Keratinocyte (primary cell): Measurements from ENCODE around the gene POP4. TPM values are rescaled to one million over a fixed set of nuclear protein-coding genes. Genes with fewer than 3 reads are reported as not detected.

Source experiments
- DNase-seq: peaks from one replicate; pipeline ENCODE4 v3.0.0-alpha.2; 2011; ENCODE audit warnings: low read depth, missing footprints, low spot score
- FAIRE-seq: peaks from 2 replicates; lab custom pipeline; 2011; peaks lifted over from hg19 to GRCh38; lab: Jason Lieb, UNC
- H2AFZ ChIP-seq: 2 replicates; pipeline ENCODE4 v1.6.0; 2012; ENCODE audit warnings: low read length, control low read depth, inconsistent platforms; ENCODE audit not compliant: control insufficient read depth
- H3K27ac ChIP-seq: 2 replicates; pipeline ENCODE4 v1.5.1; 2011; ENCODE audit warnings: low read length; ENCODE audit not compliant: control insufficient read depth, insufficient read depth
- H3K27me3 ChIP-seq: 3 replicates; pipeline ENCODE4 v1.6.0; 2011; ENCODE audit warnings: low read length; ENCODE audit not compliant: control insufficient read depth, insufficient read depth; ENCODE audit errors: extremely low read depth
- H3K36me3 ChIP-seq, 2 experiments: 2 replicates in 1 of 2; 3 replicates in 1 of 2; pipeline ENCODE4 v1.5.1; 2011; ENCODE audit warnings: low read length in 2 of 2, mild to moderate bottlenecking in 1 of 2; ENCODE audit not compliant: control insufficient read depth in 2 of 2, insufficient read depth in 2 of 2; ENCODE audit errors: extremely low read depth in 1 of 2
- H3K4me1 ChIP-seq: 3 replicates; pipeline ENCODE4 v1.5.1; 2011; ENCODE audit warnings: low read length; ENCODE audit not compliant: control insufficient read depth, insufficient read depth; ENCODE audit errors: extremely low read depth
- H3K4me2 ChIP-seq: 3 replicates; pipeline ENCODE4 v1.6.0; 2011; ENCODE audit warnings: low read depth, low read length; ENCODE audit not compliant: control insufficient read depth, insufficient read depth; ENCODE audit errors: extremely low read depth
- H3K4me3 ChIP-seq, 3 experiments: fragments of 200-600 bp in 1 of 3; sonication (generic) in 1 of 3; 2 replicates in 2 of 3; 3 replicates in 1 of 3; pipeline ENCODE4 v1.5.1; 2011 to 2016; ENCODE audit warnings: low read length in 3 of 3, mild to moderate bottlenecking in 3 of 3, control low read depth in 2 of 3, inconsistent platforms in 1 of 3, low read depth in 1 of 3, mixed read lengths in 1 of 3, mixed run types in 1 of 3, moderate library complexity in 1 of 3; ENCODE audit not compliant: control insufficient read depth in 2 of 3, insufficient read depth in 2 of 3; ENCODE audit errors: extremely low read depth in 1 of 3
- H3K79me2 ChIP-seq: 2 replicates; pipeline ENCODE4 v1.6.0; 2012; ENCODE audit warnings: low read length; ENCODE audit not compliant: control insufficient read depth, insufficient read depth
- H3K9ac ChIP-seq: 3 replicates; pipeline ENCODE4 v1.6.0; 2011; ENCODE audit warnings: low read length; ENCODE audit not compliant: control insufficient read depth, insufficient read depth; ENCODE audit errors: extremely low read depth
- H3K9me1 ChIP-seq: 3 replicates; pipeline ENCODE4 v1.6.0; 2011; ENCODE audit warnings: low read length; ENCODE audit not compliant: control insufficient read depth, insufficient read depth; ENCODE audit errors: extremely low read depth
- H3K9me3 ChIP-seq: 2 replicates; pipeline ENCODE4 v1.5.1; 2012; ENCODE audit warnings: low read depth, low read length; ENCODE audit not compliant: control insufficient read depth
- H4K20me1 ChIP-seq: 3 replicates; pipeline ENCODE4 v1.6.0; 2011; ENCODE audit warnings: low read length; ENCODE audit not compliant: control insufficient read depth, insufficient read depth; ENCODE audit errors: extremely low read depth
- EZH2 ChIP-seq: IDR thresholded peaks from one replicate; pipeline ENCODE4 v1.6.1; 2012; ENCODE audit warnings: inconsistent platforms, mild to moderate bottlenecking, low read length, moderate library complexity
- dilution Hi-C: fragments of 300-500 bp; cut with MboI; formaldehyde crosslinking; loops from one replicate; pipeline ENCODE4 v1.7.0; 2020; ENCODE audit warnings: low sequenced_read_pairs; ENCODE audit not compliant: extremely low pct_ligation_motif_present
- polyA plus RNA-seq, 5 experiments: library from polyadenylated mRNA; depleted of rRNA in 3 of 5; stranded (reverse) in 3 of 5; stranded (forward) in 1 of 5; unstranded in 1 of 5; fragments of >200 nt; gene quantifications; 1 replicate in 1 of 5; 2 replicates in 3 of 5; 3 replicates in 1 of 5; pipeline versions ENCODE4 v1.2.1 to v1.2.3, GENCODE V29; 2011 to 2012; ENCODE audit warnings: missing spikeins in 2 of 5, low read depth in 1 of 5, low replicate concordance in 1 of 5
- TF ChIP-seq, protein P1 (sequence below), 3 experiments: IDR thresholded peaks in 1 of 3; conservative IDR thresholded peaks in 1 of 3; optimal IDR thresholded peaks in 1 of 3; 2 replicates in 2 of 3; 3 replicates in 1 of 3; pipeline versions ENCODE3 to v1.5.1; 2011; ENCODE audit warnings: low read length in 3 of 3, mild to moderate bottlenecking in 3 of 3, moderate library complexity in 2 of 3, control low read depth in 1 of 3, inconsistent platforms in 1 of 3; ENCODE audit not compliant: insufficient read depth in 2 of 3; ENCODE audit errors: extremely low read depth in 1 of 3

The POP4 gene
- polyA plus RNA-seq, 1 donor (not counting 4 experiments of a cell fraction or from before 2014, with no cell fraction given): 104 TPM

DNA sequence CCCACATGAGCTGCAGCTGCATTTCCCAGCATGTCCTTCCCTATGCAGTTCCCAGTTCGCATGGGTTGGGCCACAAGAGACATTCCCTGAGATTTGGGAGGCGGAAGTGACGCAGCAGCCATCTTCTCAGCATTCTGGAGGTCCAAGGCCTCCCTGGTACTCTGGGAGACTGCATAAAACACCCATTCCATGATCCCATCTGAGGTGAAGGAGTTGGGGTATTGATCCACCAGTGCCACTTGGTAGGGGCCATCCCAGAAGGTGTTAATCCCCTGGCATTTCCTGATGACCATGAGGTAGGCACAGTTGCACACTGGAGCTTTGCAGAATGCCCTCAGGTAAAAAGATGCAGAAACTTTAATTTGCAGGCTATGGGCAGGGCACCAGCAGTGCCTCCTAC is 25.4 kb downstream of the POP4 start:
- no peaks in the 10 kb centered on the region for H3K36me3 ChIP-seq
- H3K4me3 ChIP-seq: no peak overlapping the region
- H3K4me1 ChIP-seq: peaks cover 2% of the 10 kb centered on the region
- FAIRE-seq (no peak), DNase-seq (no peak)
- dilution Hi-C loops: no loop called here
- no peak overlapping the region for H3K27ac ChIP-seq
- H3K79me2 ChIP-seq: no peaks in the 10 kb centered on the region
- H3K9me3 ChIP-seq: no peaks in the 10 kb centered on the region
- H3K9ac ChIP-seq: no peak overlapping the region
- no peaks in the 10 kb centered on the region for H3K9me1 ChIP-seq
- no peak for TF ChIP-seq EZH2
- TF ChIP-seq, protein P1, sequence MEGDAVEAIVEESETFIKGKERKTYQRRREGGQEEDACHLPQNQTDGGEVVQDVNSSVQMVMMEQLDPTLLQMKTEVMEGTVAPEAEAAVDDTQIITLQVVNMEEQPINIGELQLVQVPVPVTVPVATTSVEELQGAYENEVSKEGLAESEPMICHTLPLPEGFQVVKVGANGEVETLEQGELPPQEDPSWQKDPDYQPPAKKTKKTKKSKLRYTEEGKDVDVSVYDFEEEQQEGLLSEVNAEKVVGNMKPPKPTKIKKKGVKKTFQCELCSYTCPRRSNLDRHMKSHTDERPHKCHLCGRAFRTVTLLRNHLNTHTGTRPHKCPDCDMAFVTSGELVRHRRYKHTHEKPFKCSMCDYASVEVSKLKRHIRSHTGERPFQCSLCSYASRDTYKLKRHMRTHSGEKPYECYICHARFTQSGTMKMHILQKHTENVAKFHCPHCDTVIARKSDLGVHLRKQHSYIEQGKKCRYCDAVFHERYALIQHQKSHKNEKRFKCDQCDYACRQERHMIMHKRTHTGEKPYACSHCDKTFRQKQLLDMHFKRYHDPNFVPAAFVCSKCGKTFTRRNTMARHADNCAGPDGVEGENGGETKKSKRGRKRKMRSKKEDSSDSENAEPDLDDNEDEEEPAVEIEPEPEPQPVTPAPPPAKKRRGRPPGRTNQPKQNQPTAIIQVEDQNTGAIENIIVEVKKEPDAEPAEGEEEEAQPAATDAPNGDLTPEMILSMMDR (optimal IDR thresholded peaks at IDR 0.05 in 1 of 3, IDR thresholded peaks at IDR 0.05 in 1 of 3, conservative IDR thresholded peaks at IDR 0.05 in 1 of 3; ENCODE audit: extremely low read depth in 1 of 3, insufficient read depth in 2 of 3, low read length in 3 of 3): no peak
- H2AFZ ChIP-seq: no peak overlapping the region
- no peaks in the 10 kb centered on the region for H4K20me1 ChIP-seq
- H3K27me3 ChIP-seq: no peaks in the 10 kb centered on the region
- no peak overlapping the region for H3K4me2 ChIP-seq

DNA sequence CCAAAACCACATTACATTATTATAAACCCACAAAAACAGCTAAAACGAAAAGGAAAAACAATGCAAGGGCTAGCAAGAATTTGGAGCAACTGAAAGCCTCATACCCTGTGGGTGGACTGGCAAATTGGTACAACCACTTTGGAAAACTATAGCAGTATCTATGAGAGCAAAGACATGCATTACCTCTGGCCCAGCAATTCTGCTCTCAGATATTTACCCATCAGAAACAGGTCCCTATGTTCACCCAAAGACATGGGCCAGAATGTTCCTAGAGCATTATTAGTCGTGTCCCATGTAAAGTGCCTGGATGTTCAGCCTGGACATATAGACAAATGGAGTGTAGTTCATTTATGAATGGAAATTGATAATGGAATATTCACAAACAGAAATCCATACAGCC is 27.9 kb downstream of the POP4 start:
- no peak overlapping the region for H3K4me3 ChIP-seq
- DNase-seq: no peak

More for the DNA sequence above, 27.9 kb downstream of the POP4 start:
- no peak for FAIRE-seq
- H3K27me3 ChIP-seq: no peaks in the 10 kb centered on the region
- H3K4me1 ChIP-seq: peaks cover 2% of the 10 kb centered on the region
- no peak overlapping the region for H2AFZ ChIP-seq
- H4K20me1 ChIP-seq: no peaks in the 10 kb centered on the region
- no peaks in the 10 kb centered on the region for H3K9me3 ChIP-seq
- no peaks in the 10 kb centered on the region for H3K9me1 ChIP-seq
- no peaks in the 10 kb centered on the region for H3K36me3 ChIP-seq
- no peak overlapping the region for H3K27ac ChIP-seq
- H3K79me2 ChIP-seq: no peaks in the 10 kb centered on the region
- no peak overlapping the region for H3K9ac ChIP-seq
- no peak for TF ChIP-seq EZH2
- TF ChIP-seq, protein P1 (optimal IDR thresholded peaks at IDR 0.05 in 1 of 3, IDR thresholded peaks at IDR 0.05 in 1 of 3, conservative IDR thresholded peaks at IDR 0.05 in 1 of 3; ENCODE audit: extremely low read depth in 1 of 3, insufficient read depth in 2 of 3, low read length in 3 of 3): no peak
- dilution Hi-C loops: no loop called here
- no peak overlapping the region for H3K4me2 ChIP-seq
